ENCODE data around the gene CEP162.
"Not testable (repeated sequence)": the region's sequence is repeated elsewhere in the genome, so short reads cannot be mapped to it uniquely, and the experiment has no call there.

Gene CEP162

GRCh38 chr6:84224251-84224650, 3.2 kb downstream of the CEP162 start:
- no peak overlapping the region for H3K4me3 ChIP-seq (ENCODE audit: low read length in 2 of 2)
- H3K9me3 ChIP-seq (ENCODE audit: control insufficient read depth in 2 of 2, low read length in 2 of 2): no peaks in the 10 kb centered on the region
- H3K27me3 ChIP-seq (ENCODE audit: control insufficient read depth in 1 of 2, insufficient read depth in 2 of 2, low read length in 2 of 2): no peaks in the 10 kb centered on the region
- H3K27ac ChIP-seq (ENCODE audit: low read length): no peak overlapping the region
- no peaks in the 10 kb centered on the region for H3K4me1 ChIP-seq (ENCODE audit: control insufficient read depth, insufficient read depth, low read length)
- H3K9ac ChIP-seq (ENCODE audit: low read length in 2 of 2): no peak overlapping the region
- H3K36me3 ChIP-seq (ENCODE audit: control insufficient read depth in 2 of 2, insufficient read depth in 2 of 2, low read length in 2 of 2): no peaks in the 10 kb centered on the region

- H3K9ac ChIP-seq (ENCODE audit: low read length in 2 of 2); H3K4me1 ChIP-seq (ENCODE audit: control insufficient read depth, insufficient read depth, low read length); H3K9me3 ChIP-seq (ENCODE audit: control insufficient read depth in 2 of 2, low read length in 2 of 2); H3K4me3 ChIP-seq (ENCODE audit: low read length in 2 of 2); H3K36me3 ChIP-seq (ENCODE audit: control insufficient read depth in 2 of 2, insufficient read depth in 2 of 2, low read length in 2 of 2); H3K27ac ChIP-seq (ENCODE audit: low read length); H3K27me3 ChIP-seq (ENCODE audit: control insufficient read depth in 1 of 2, insufficient read depth in 2 of 2, low read length in 2 of 2): not testable (repeated sequence)
These were observed 3.8 kb downstream of the CEP162 start for GRCh38 chr6:84223608-84224007.

- H3K27ac ChIP-seq (ENCODE audit: low read length): no peak overlapping the region
- H3K9ac ChIP-seq (ENCODE audit: low read length in 2 of 2): no peak overlapping the region
- H3K36me3 ChIP-seq (ENCODE audit: control insufficient read depth in 2 of 2, insufficient read depth in 2 of 2, low read length in 2 of 2): no peaks in the 10 kb centered on the region
- H3K4me3 ChIP-seq (ENCODE audit: low read length in 2 of 2): no peak overlapping the region
- no peaks in the 10 kb centered on the region for H3K27me3 ChIP-seq (ENCODE audit: control insufficient read depth in 1 of 2, insufficient read depth in 2 of 2, low read length in 2 of 2)
- no peaks in the 10 kb centered on the region for H3K4me1 ChIP-seq (ENCODE audit: control insufficient read depth, insufficient read depth, low read length)
- H3K9me3 ChIP-seq (ENCODE audit: control insufficient read depth in 2 of 2, low read length in 2 of 2): no peaks in the 10 kb centered on the region
These were observed 5.0 kb downstream of the CEP162 start for GRCh38 chr6:84222426-84222825.

- H3K4me3 ChIP-seq (ENCODE audit: low read length in 2 of 2): no peak overlapping the region
- no peaks in the 10 kb centered on the region for H3K36me3 ChIP-seq (ENCODE audit: control insufficient read depth in 2 of 2, insufficient read depth in 2 of 2, low read length in 2 of 2)
These were observed 6.5 kb downstream of the CEP162 start for GRCh38 chr6:84220809-84221409.

GRCh38 chr6:84218091-84218490, 9.4 kb downstream of the CEP162 start:
- Histone ChIP-seq H3K4me1 (ENCODE audit: control insufficient read depth, insufficient read depth, low read length) (no peaks in the 10 kb centered on the region), H3K9me3 (ENCODE audit: control insufficient read depth in 2 of 2, low read length in 2 of 2) (no peaks in the 10 kb centered on the region), H3K4me3 (ENCODE audit: low read length in 2 of 2) (no peak overlapping the region), H3K27me3 (ENCODE audit: control insufficient read depth in 1 of 2, insufficient read depth in 2 of 2, low read length in 2 of 2) (no peaks in the 10 kb centered on the region), H3K9ac (ENCODE audit: low read length in 2 of 2) (no peak overlapping the region), H3K27ac (ENCODE audit: low read length) (no peak overlapping the region), H3K36me3 (ENCODE audit: control insufficient read depth in 2 of 2, insufficient read depth in 2 of 2, low read length in 2 of 2) (no peaks in the 10 kb centered on the region)

More at GRCh38 chr6:84220809-84221409, 6.5 kb downstream of the CEP162 start:
- Histone ChIP-seq H3K9me3 (ENCODE audit: control insufficient read depth in 2 of 2, low read length in 2 of 2) (no peaks in the 10 kb centered on the region), H3K27me3 (ENCODE audit: control insufficient read depth in 1 of 2, insufficient read depth in 2 of 2, low read length in 2 of 2) (no peaks in the 10 kb centered on the region), H3K9ac (ENCODE audit: low read length in 2 of 2) (no peak overlapping the region), H3K4me1 (ENCODE audit: control insufficient read depth, insufficient read depth, low read length) (no peaks in the 10 kb centered on the region), H3K27ac (ENCODE audit: low read length) (no peak overlapping the region)

GRCh38 chr6:84213217-84213616, 14.2 kb downstream of the CEP162 start:
- Histone ChIP-seq H3K36me3 (ENCODE audit: control insufficient read depth in 2 of 2, insufficient read depth in 2 of 2, low read length in 2 of 2) (no peaks in the 10 kb centered on the region), H3K9me3 (ENCODE audit: control insufficient read depth in 2 of 2, low read length in 2 of 2) (no peaks in the 10 kb centered on the region), H3K9ac (ENCODE audit: low read length in 2 of 2) (no peak overlapping the region), H3K27me3 (ENCODE audit: control insufficient read depth in 1 of 2, insufficient read depth in 2 of 2, low read length in 2 of 2) (no peaks in the 10 kb centered on the region), H3K27ac (ENCODE audit: low read length) (no peak overlapping the region), H3K4me3 (ENCODE audit: low read length in 2 of 2) (no peak overlapping the region), H3K4me1 (ENCODE audit: control insufficient read depth, insufficient read depth, low read length) (no peaks in the 10 kb centered on the region)

- Histone ChIP-seq H3K27ac (ENCODE audit: low read length) (no peak overlapping the region), H3K4me3 (ENCODE audit: low read length in 2 of 2) (no peak overlapping the region), H3K36me3 (ENCODE audit: control insufficient read depth in 2 of 2, insufficient read depth in 2 of 2, low read length in 2 of 2) (no peaks in the 10 kb centered on the region), H3K4me1 (ENCODE audit: control insufficient read depth, insufficient read depth, low read length) (no peaks in the 10 kb centered on the region), H3K27me3 (ENCODE audit: control insufficient read depth in 1 of 2, insufficient read depth in 2 of 2, low read length in 2 of 2) (no peaks in the 10 kb centered on the region), H3K9me3 (ENCODE audit: control insufficient read depth in 2 of 2, low read length in 2 of 2) (no peaks in the 10 kb centered on the region), H3K9ac (ENCODE audit: low read length in 2 of 2) (no peak overlapping the region)
These were observed 23.4 kb downstream of the CEP162 start for GRCh38 chr6:84204011-84204410.

GRCh38 chr6:84199987-84200386, 27.5 kb downstream of the CEP162 start:
- not testable (repeated sequence) for H3K36me3 ChIP-seq (ENCODE audit: control insufficient read depth in 2 of 2, insufficient read depth in 2 of 2, low read length in 2 of 2); H3K9ac ChIP-seq (ENCODE audit: low read length in 2 of 2); H3K9me3 ChIP-seq (ENCODE audit: control insufficient read depth in 2 of 2, low read length in 2 of 2); H3K27me3 ChIP-seq (ENCODE audit: control insufficient read depth in 1 of 2, insufficient read depth in 2 of 2, low read length in 2 of 2); H3K4me1 ChIP-seq (ENCODE audit: control insufficient read depth, insufficient read depth, low read length); H3K27ac ChIP-seq (ENCODE audit: low read length); H3K4me3 ChIP-seq (ENCODE audit: low read length in 2 of 2)

- H3K27ac ChIP-seq (ENCODE audit: low read length): no peak overlapping the region
- H3K36me3 ChIP-seq (ENCODE audit: control insufficient read depth in 2 of 2, insufficient read depth in 2 of 2, low read length in 2 of 2): peaks cover 7 to 8% of the 10 kb centered on the region in 2 donors
- H3K4me1 ChIP-seq (ENCODE audit: control insufficient read depth, insufficient read depth, low read length): no peaks in the 10 kb centered on the region
These were observed 29.7 kb downstream of the CEP162 start for GRCh38 chr6:84197708-84198107.

GRCh38 chr6:84193114-84193708, 34.2 kb downstream of the CEP162 start:
- peaks cover 9 to 21% of the 10 kb centered on the region in 2 donors for H3K36me3 ChIP-seq (ENCODE audit: control insufficient read depth in 2 of 2, insufficient read depth in 2 of 2, low read length in 2 of 2)
- H3K4me3 ChIP-seq (ENCODE audit: low read length in 2 of 2): no peak overlapping the region
- no peak overlapping the region for H3K9ac ChIP-seq (ENCODE audit: low read length in 2 of 2)
- H3K27ac ChIP-seq (ENCODE audit: low read length): no peak overlapping the region
- no peaks in the 10 kb centered on the region for H3K27me3 ChIP-seq (ENCODE audit: control insufficient read depth in 1 of 2, insufficient read depth in 2 of 2, low read length in 2 of 2)
- H3K9me3 ChIP-seq (ENCODE audit: control insufficient read depth in 2 of 2, low read length in 2 of 2): no peaks in the 10 kb centered on the region
- no peaks in the 10 kb centered on the region for H3K4me1 ChIP-seq (ENCODE audit: control insufficient read depth, insufficient read depth, low read length)

More at GRCh38 chr6:84197708-84198107, 29.7 kb downstream of the CEP162 start:
- H3K9me3 ChIP-seq (ENCODE audit: control insufficient read depth in 2 of 2, low read length in 2 of 2): no peaks in the 10 kb centered on the region
- H3K4me3 ChIP-seq (ENCODE audit: low read length in 2 of 2): no peak overlapping the region
- no peak overlapping the region for H3K9ac ChIP-seq (ENCODE audit: low read length in 2 of 2)
- H3K27me3 ChIP-seq (ENCODE audit: control insufficient read depth in 1 of 2, insufficient read depth in 2 of 2, low read length in 2 of 2): no peaks in the 10 kb centered on the region

- no peak overlapping the region for H3K9ac ChIP-seq (ENCODE audit: low read length in 2 of 2)
- H3K9me3 ChIP-seq (ENCODE audit: control insufficient read depth in 2 of 2, low read length in 2 of 2): no peaks in the 10 kb centered on the region
- H3K4me1 ChIP-seq (ENCODE audit: control insufficient read depth, insufficient read depth, low read length): no peaks in the 10 kb centered on the region
- H3K27me3 ChIP-seq (ENCODE audit: control insufficient read depth in 1 of 2, insufficient read depth in 2 of 2, low read length in 2 of 2): no peaks in the 10 kb centered on the region
- no peak overlapping the region for H3K27ac ChIP-seq (ENCODE audit: low read length)
- H3K36me3 ChIP-seq (ENCODE audit: control insufficient read depth in 2 of 2, insufficient read depth in 2 of 2, low read length in 2 of 2): peaks cover 9 to 20% of the 10 kb centered on the region in 2 donors
- H3K4me3 ChIP-seq (ENCODE audit: low read length in 2 of 2): no peak overlapping the region
These were observed 35.6 kb downstream of the CEP162 start for GRCh38 chr6:84191802-84192201.
